ENCODE data around the gene CELF1.
A peak's percentile ranks its signal among the peaks of the same experiment; 100 is the strongest.

The CELF1 gene

GRCh38 chr11:47587039-47587716 lies 34.2 kb upstream of the CELF1 start:
- no peak overlapping the region for H3K9ac ChIP-seq (ENCODE audit: insufficient read length, low read depth)
- peaks cover 6% of the 10 kb centered on the region for H3K27me3 ChIP-seq (ENCODE audit: insufficient read depth, insufficient read length)
- TF ChIP-seq YY1 (IDR thresholded peaks at IDR 0.05; ENCODE audit: insufficient read depth, insufficient read length): no peak
- TF ChIP-seq SUZ12 (IDR thresholded peaks at IDR 0.05; ENCODE audit: extremely low read depth, insufficient read depth, insufficient read length): no peak
- no peak for TF ChIP-seq ZNF274 (IDR thresholded peaks at IDR 0.05; ENCODE audit: low read depth, low read length)
- peaks cover 41% of the 10 kb centered on the region for H3K36me3 ChIP-seq (ENCODE audit: insufficient read depth, insufficient read length, low read length)
- no peak for DNase-seq (ENCODE audit: low read depth, low spot score)
- H3K4me3 ChIP-seq (ENCODE audit: insufficient read length, low read depth): no peak overlapping the region
- no peaks in the 10 kb centered on the region for H3K9me3 ChIP-seq (ENCODE audit: insufficient read depth, low read length)
- peaks cover 13% of the 10 kb centered on the region for H3K4me1 ChIP-seq (ENCODE audit: insufficient read depth, insufficient read length)

- Histone ChIP-seq H3K4me1 (ENCODE audit: insufficient read depth, insufficient read length) (peaks cover 8% of the 10 kb centered on the region), H3K36me3 (ENCODE audit: insufficient read depth, insufficient read length, low read length) (peaks cover 50% of the 10 kb centered on the region)
- no peak for TF ChIP-seq SUZ12 (IDR thresholded peaks at IDR 0.05; ENCODE audit: extremely low read depth, insufficient read depth, insufficient read length)
- TF ChIP-seq YY1 (IDR thresholded peaks at IDR 0.05; ENCODE audit: insufficient read depth, insufficient read length): no peak
- TF ChIP-seq ZNF274 (IDR thresholded peaks at IDR 0.05; ENCODE audit: low read depth, low read length): no peak
These were observed 33.3 kb upstream of the CELF1 start, which contains the start of gene FAM180B for GRCh38 chr11:47586098-47586855. Gene FAM180B (plus strand): TSS chr11:47586678. CDS start chr11:47586769, 91 bp downstream.

GRCh38 chr11:47583844-47584243 lies 30.9 kb upstream of the CELF1 start:
- no peak for DNase-seq (ENCODE audit: low read depth, low spot score)
- H3K4me1 ChIP-seq (ENCODE audit: insufficient read depth, insufficient read length): peaks cover 3% of the 10 kb centered on the region
- H3K9ac ChIP-seq (ENCODE audit: insufficient read length, low read depth): no peak overlapping the region
- H3K36me3 ChIP-seq (ENCODE audit: insufficient read depth, insufficient read length, low read length): peaks cover 63% of the 10 kb centered on the region
- no peak overlapping the region for H3K4me3 ChIP-seq (ENCODE audit: insufficient read length, low read depth)
- no peaks in the 10 kb centered on the region for H3K27me3 ChIP-seq (ENCODE audit: insufficient read depth, insufficient read length)
- TF ChIP-seq ZNF274 (IDR thresholded peaks at IDR 0.05; ENCODE audit: low read depth, low read length) (no peak), SUZ12 (IDR thresholded peaks at IDR 0.05; ENCODE audit: extremely low read depth, insufficient read depth, insufficient read length) (no peak), YY1 (IDR thresholded peaks at IDR 0.05; ENCODE audit: insufficient read depth, insufficient read length) (no peak)
- no peaks in the 10 kb centered on the region for H3K9me3 ChIP-seq (ENCODE audit: insufficient read depth, low read length)

More at GRCh38 chr11:47586098-47586855, 33.3 kb upstream of the CELF1 start, which contains the start of gene FAM180B:
- Histone ChIP-seq H3K4me3 (ENCODE audit: insufficient read length, low read depth) (no peak within 1 kb of the TSS), H3K9me3 (ENCODE audit: insufficient read depth, low read length) (no peaks in the 10 kb centered on the region), H3K27me3 (ENCODE audit: insufficient read depth, insufficient read length) (no peaks in the 10 kb centered on the region), H3K9ac (ENCODE audit: insufficient read length, low read depth) (no peak within 1 kb of the TSS)
- DNase-seq (ENCODE audit: low read depth, low spot score): no peak

GRCh38 chr11:47578524-47579494 lies 25.9 kb upstream of the CELF1 start, which contains the start of the genes KBTBD4 and NDUFS3:
Gene KBTBD4 (minus strand): TSS chr11:47578970. CDS start chr11:47578951, 19 bp downstream.
Gene NDUFS3 (plus strand): TSS chr11:47579074. CDS start chr11:47579092, 18 bp downstream.
- H3K27me3 ChIP-seq (ENCODE audit: insufficient read depth, insufficient read length): no peaks in the 10 kb centered on the region
- TF ChIP-seq YY1 (IDR thresholded peaks at IDR 0.05; ENCODE audit: insufficient read depth, insufficient read length): peak; percentile 88
- TF ChIP-seq ZNF274 (IDR thresholded peaks at IDR 0.05; ENCODE audit: low read depth, low read length): no peak
- peak; percentile 92 for DNase-seq (ENCODE audit: low read depth, low spot score)
- H3K4me1 ChIP-seq (ENCODE audit: insufficient read depth, insufficient read length): no peaks in the 10 kb centered on the region
- peaks cover 66% of the 10 kb centered on the region for H3K36me3 ChIP-seq (ENCODE audit: insufficient read depth, insufficient read length, low read length)
- no peaks in the 10 kb centered on the region for H3K9me3 ChIP-seq (ENCODE audit: insufficient read depth, low read length)
- peak within 1 kb of the TSS; percentile 97 for H3K4me3 ChIP-seq (ENCODE audit: insufficient read length, low read depth)
- peak within 1 kb of the TSS; percentile 100 for H3K9ac ChIP-seq (ENCODE audit: insufficient read length, low read depth)

GRCh38 chr11:47577460-47578041 lies 24.6 kb upstream of the CELF1 start:
- peak overlapping the region; percentile 100 for H3K9ac ChIP-seq (ENCODE audit: insufficient read length, low read depth)
- DNase-seq (ENCODE audit: low read depth, low spot score): no peak
- H3K4me3 ChIP-seq (ENCODE audit: insufficient read length, low read depth): peak overlapping the region; percentile 97
- no peaks in the 10 kb centered on the region for H3K4me1 ChIP-seq (ENCODE audit: insufficient read depth, insufficient read length)
- TF ChIP-seq SUZ12 (IDR thresholded peaks at IDR 0.05; ENCODE audit: extremely low read depth, insufficient read depth, insufficient read length) (no peak), ZNF274 (IDR thresholded peaks at IDR 0.05; ENCODE audit: low read depth, low read length) (no peak), YY1 (IDR thresholded peaks at IDR 0.05; ENCODE audit: insufficient read depth, insufficient read length) (no peak)
- no peaks in the 10 kb centered on the region for H3K27me3 ChIP-seq (ENCODE audit: insufficient read depth, insufficient read length)
- peaks cover 66% of the 10 kb centered on the region for H3K36me3 ChIP-seq (ENCODE audit: insufficient read depth, insufficient read length, low read length)
- H3K9me3 ChIP-seq (ENCODE audit: insufficient read depth, low read length): no peaks in the 10 kb centered on the region

GRCh38 chr11:47573321-47573720 lies 20.4 kb upstream of the CELF1 start:
- H3K36me3 ChIP-seq (ENCODE audit: insufficient read depth, insufficient read length, low read length): peaks cover 77% of the 10 kb centered on the region
- H3K9ac ChIP-seq (ENCODE audit: insufficient read length, low read depth): no peak overlapping the region
- no peaks in the 10 kb centered on the region for H3K4me1 ChIP-seq (ENCODE audit: insufficient read depth, insufficient read length)
- H3K4me3 ChIP-seq (ENCODE audit: insufficient read length, low read depth): no peak overlapping the region
- TF ChIP-seq YY1 (IDR thresholded peaks at IDR 0.05; ENCODE audit: insufficient read depth, insufficient read length): no peak
- TF ChIP-seq SUZ12 (IDR thresholded peaks at IDR 0.05; ENCODE audit: extremely low read depth, insufficient read depth, insufficient read length): no peak
- no peak for TF ChIP-seq ZNF274 (IDR thresholded peaks at IDR 0.05; ENCODE audit: low read depth, low read length)
- H3K9me3 ChIP-seq (ENCODE audit: insufficient read depth, low read length): no peaks in the 10 kb centered on the region
- DNase-seq (ENCODE audit: low read depth, low spot score): no peak
- H3K27me3 ChIP-seq (ENCODE audit: insufficient read depth, insufficient read length): no peaks in the 10 kb centered on the region

Measured in NT2/D1 (cell line).